WTC11 (cell line): Measurements from ENCODE around the gene SERPINB1.

Experiments
- CREB1 ChIP-seq: sonication (generic); formaldehyde crosslinking; IDR thresholded peaks from 2 replicates; pipeline ENCODE4 v1.8.0; 2023; ENCODE audit warnings: mild to moderate bottlenecking, missing genetic modification reagents
- CREM ChIP-seq: sonication (generic); formaldehyde crosslinking; IDR thresholded peaks from 2 replicates; pipeline ENCODE4 v1.8.1; 2022; ENCODE audit warnings: mild to moderate bottlenecking, missing genetic modification reagents, moderate library complexity
- CTCF ChIP-seq: fragments of 200-600 bp; IDR thresholded peaks from 2 replicates; pipeline ENCODE4 v1.8.0; 2022; ENCODE audit warnings: antibody characterized with exemption
- MXD4 ChIP-seq: fragments of 250-450 bp; sonication (Bioruptor Pico); IDR thresholded peaks from 2 replicates; pipeline ENCODE4 v1.8.0; 2021; ENCODE audit warnings: mild to moderate bottlenecking, moderate library complexity, borderline replicate concordance
- NR2C2 ChIP-seq: sonication (generic); formaldehyde crosslinking; IDR thresholded peaks from 2 replicates; pipeline ENCODE4 v1.8.0; 2022; ENCODE audit warnings: mild to moderate bottlenecking, missing genetic modification reagents
- TF ChIP-seq, protein P1 (sequence below): sonication (generic); formaldehyde crosslinking; conservative IDR thresholded peaks from 2 replicates; pipeline ENCODE4 v1.8.1; 2022; ENCODE audit warnings: mild to moderate bottlenecking, missing genetic modification reagents
- TF ChIP-seq, protein P2 (sequence below): sonication (generic); formaldehyde crosslinking; IDR thresholded peaks from 2 replicates; pipeline ENCODE4 v1.8.0; 2022; ENCODE audit warnings: mild to moderate bottlenecking, missing genetic modification reagents
- TF ChIP-seq, protein P3 (sequence below): fragments of 250-450 bp; sonication (Bioruptor Pico); IDR thresholded peaks from 2 replicates; pipeline ENCODE4 v1.8.0; 2021; ENCODE audit warnings: mild to moderate bottlenecking

GRCh38 chr6:2841264-2842138 is at the start of gene SERPINB1:
- TF ChIP-seq, protein P1, sequence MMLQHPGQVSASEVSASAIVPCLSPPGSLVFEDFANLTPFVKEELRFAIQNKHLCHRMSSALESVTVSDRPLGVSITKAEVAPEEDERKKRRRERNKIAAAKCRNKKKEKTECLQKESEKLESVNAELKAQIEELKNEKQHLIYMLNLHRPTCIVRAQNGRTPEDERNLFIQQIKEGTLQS: no peak
- TF ChIP-seq CTCF: no peak
- peak; percentile 66 for TF ChIP-seq CREM
- TF ChIP-seq MXD4: no peak
- TF ChIP-seq, protein P2, sequence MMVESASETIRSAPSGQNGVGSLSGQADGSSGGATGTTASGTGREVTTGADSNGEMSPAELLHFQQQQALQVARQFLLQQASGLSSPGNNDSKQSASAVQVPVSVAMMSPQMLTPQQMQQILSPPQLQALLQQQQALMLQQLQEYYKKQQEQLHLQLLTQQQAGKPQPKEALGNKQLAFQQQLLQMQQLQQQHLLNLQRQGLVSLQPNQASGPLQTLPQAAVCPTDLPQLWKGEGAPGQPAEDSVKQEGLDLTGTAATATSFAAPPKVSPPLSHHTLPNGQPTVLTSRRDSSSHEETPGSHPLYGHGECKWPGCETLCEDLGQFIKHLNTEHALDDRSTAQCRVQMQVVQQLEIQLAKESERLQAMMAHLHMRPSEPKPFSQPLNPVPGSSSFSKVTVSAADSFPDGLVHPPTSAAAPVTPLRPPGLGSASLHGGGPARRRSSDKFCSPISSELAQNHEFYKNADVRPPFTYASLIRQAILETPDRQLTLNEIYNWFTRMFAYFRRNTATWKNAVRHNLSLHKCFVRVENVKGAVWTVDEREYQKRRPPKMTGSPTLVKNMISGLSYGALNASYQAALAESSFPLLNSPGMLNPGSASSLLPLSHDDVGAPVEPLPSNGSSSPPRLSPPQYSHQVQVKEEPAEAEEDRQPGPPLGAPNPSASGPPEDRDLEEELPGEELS (CRISPR knock-in tag): peak; percentile 63; the same call in 1 of the 2 replicates
- TF ChIP-seq NR2C2 (CRISPR knock-in tag): peak; percentile 43; the same call in 1 of the 2 replicates
- TF ChIP-seq, protein P3, sequence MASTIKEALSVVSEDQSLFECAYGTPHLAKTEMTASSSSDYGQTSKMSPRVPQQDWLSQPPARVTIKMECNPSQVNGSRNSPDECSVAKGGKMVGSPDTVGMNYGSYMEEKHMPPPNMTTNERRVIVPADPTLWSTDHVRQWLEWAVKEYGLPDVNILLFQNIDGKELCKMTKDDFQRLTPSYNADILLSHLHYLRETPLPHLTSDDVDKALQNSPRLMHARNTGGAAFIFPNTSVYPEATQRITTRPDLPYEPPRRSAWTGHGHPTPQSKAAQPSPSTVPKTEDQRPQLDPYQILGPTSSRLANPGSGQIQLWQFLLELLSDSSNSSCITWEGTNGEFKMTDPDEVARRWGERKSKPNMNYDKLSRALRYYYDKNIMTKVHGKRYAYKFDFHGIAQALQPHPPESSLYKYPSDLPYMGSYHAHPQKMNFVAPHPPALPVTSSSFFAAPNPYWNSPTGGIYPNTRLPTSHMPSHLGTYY (CRISPR knock-in tag): no peak
- TF ChIP-seq CREB1 (CRISPR knock-in tag): no peak
